M059J (cell line): ENCODE results near the gene SYCE3. TPM values are rescaled to one million over a fixed set of nuclear protein-coding genes. Genes with fewer than 3 reads are reported as not detected.

Experiments
- DNase-seq: peaks from one replicate; pipeline ENCODE4 v3.0.0-alpha.2; 2012; ENCODE audit warnings: low read depth
- total RNA-seq: library from RNA; depleted of rRNA; stranded (reverse); fragments of >200 nt; shearing (Covaris generic); gene quantifications from 2 replicates; pipeline ENCODE4 v1.2.3, GENCODE V29; 2014; rRNA removed

SYCE3 gene
- total RNA-seq, 1 experiment from 2014 or later = not detected

GRCh38 chr22:50502096-50502495, 60.6 kb downstream of the SYCE3 start:
- DNase-seq = no peak

Other genes with a start within 250 kb of the SYCE3 start
- gene DENND6B, start 235.9 kb downstream of the SYCE3 start, total RNA-seq = 0.20 and 0.71 TPM in 2 replicates
- gene PPP6R2, start 219.6 kb downstream of the SYCE3 start, total RNA-seq = 18.9 and 31.4 TPM in 2 replicates
- 19.6 and 43.6 TPM in 2 replicates for gene SBF1, start 87.9 kb downstream of the SYCE3 start, total RNA-seq
- gene ADM2, start 81.4 kb downstream of the SYCE3 start, total RNA-seq = 0.15 TPM in 1 of 2 replicates, not detected in the other
- gene MIOX, start 76.1 kb downstream of the SYCE3 start, total RNA-seq = not detected in 2 replicates
- 31.2 and 59.8 TPM in 2 replicates for gene LMF2, start 55.2 kb downstream of the SYCE3 start, total RNA-seq
- 46.8 and 50.9 TPM in 2 replicates for gene NCAPH2, start 54.7 kb downstream of the SYCE3 start, total RNA-seq
- 1.6 TPM in 1 of 2 replicates, not detected in the other for gene SCO2, start 37.3 kb downstream of the SYCE3 start, total RNA-seq
- gene TYMP, start 32.9 kb downstream of the SYCE3 start, total RNA-seq = 12.6 and 23.7 TPM in 2 replicates
- gene KLHDC7B, start 17.0 kb downstream of the SYCE3 start, total RNA-seq = 0.02 and 0.37 TPM in 2 replicates
- 2.2 and 2.4 TPM in 2 replicates for gene CPT1B, start 15.5 kb upstream of the SYCE3 start, total RNA-seq
- gene CHKB, start 19.9 kb upstream of the SYCE3 start, total RNA-seq = 14.3 and 18.6 TPM in 2 replicates
- gene MAPK8IP2, start 37.9 kb upstream of the SYCE3 start, total RNA-seq = 0.10 and 0.74 TPM in 2 replicates
- 6.2 and 10.9 TPM in 2 replicates for gene ARSA, start 65.2 kb upstream of the SYCE3 start, total RNA-seq
- gene SHANK3, start 109.9 kb upstream of the SYCE3 start, total RNA-seq = 0.30 and 0.71 TPM in 2 replicates
- not detected in 2 replicates for gene ACR, start 175.3 kb upstream of the SYCE3 start, total RNA-seq
- gene RABL2B, start 220.7 kb upstream of the SYCE3 start, total RNA-seq = 7.9 and 9.8 TPM in 2 replicates